Pons (tissue), 1 donor: ENCODE data around the gene FBXO42.
A peak's percentile ranks its signal among the peaks of the same experiment; 100 is the strongest.

Experiments used
- DNase-seq: peaks from one replicate; pipeline ENCODE4 v3.0.0-alpha.2; 2016; ENCODE audit warnings: low spot score

Gene FBXO42

GRCh38 chr1:16351994-16352841 is at the start of gene FBXO42:
Gene FBXO42, minus strand, starts transcription at chr1:16352480. Its CDS starts 37,062 bp downstream, at chr1:16315418.
- peak; percentile 88 for DNase-seq

GRCh38 chr1:16398371-16398953 is 46.2 kb upstream of the FBXO42 start:
- DNase-seq: no peak

- no peak for DNase-seq
Measured at GRCh38 chr1:16397120-16397519, 44.8 kb upstream of the FBXO42 start.

GRCh38 chr1:16396591-16396990 is 44.3 kb upstream of the FBXO42 start:
- no peak for DNase-seq

- DNase-seq: no peak
Measured at GRCh38 chr1:16394977-16395376, 42.7 kb upstream of the FBXO42 start.

- peak; percentile 48 for DNase-seq
Measured at GRCh38 chr1:16393570-16394521, 41.6 kb upstream of the FBXO42 start.

DNA sequence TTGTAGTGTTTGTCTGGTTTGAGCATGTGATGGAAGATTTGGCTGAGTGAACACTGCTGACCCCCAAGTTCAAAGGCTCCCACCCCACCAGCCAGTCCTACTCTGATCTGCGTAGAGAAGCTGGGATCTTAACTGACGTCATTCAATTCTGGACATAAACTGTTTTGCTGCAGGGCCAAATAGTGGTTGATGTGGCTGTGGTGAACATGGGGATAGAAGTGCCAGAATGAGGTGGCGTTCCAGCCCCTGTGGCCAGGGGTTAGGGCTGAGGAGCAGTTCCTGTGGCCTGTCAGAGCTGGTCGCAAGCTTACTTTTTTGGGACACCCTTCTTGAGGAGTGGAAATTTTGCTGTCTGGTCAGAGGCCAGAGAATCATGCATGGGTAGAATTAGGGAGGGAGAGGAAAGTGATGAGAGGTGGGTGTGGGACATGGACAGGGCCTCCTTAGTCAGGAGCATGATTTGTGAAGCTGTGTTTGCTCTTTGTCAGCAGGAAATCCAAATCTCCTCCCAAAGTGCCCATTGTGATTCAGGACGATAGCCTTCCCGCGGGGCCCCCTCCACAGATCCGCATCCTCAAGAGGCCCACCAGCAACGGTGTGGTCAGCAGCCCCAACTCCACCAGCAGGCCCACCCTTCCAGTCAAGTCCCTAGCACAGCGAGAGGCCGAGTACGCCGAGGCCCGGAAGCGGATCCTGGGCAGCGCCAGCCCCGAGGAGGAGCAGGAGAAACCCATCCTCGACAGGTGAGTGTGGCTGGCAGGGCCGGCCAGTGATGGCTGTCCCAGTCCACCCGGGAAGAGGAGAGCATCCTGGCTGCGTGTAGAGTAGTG is 40.7 kb upstream of the FBXO42 start:
- DNase-seq: no peak

GRCh38 chr1:16391411-16391810 is 39.1 kb upstream of the FBXO42 start:
- DNase-seq: no peak

- peak; percentile 32 for DNase-seq
Measured at GRCh38 chr1:16387201-16388188, 35.2 kb upstream of the FBXO42 start.

DNA sequence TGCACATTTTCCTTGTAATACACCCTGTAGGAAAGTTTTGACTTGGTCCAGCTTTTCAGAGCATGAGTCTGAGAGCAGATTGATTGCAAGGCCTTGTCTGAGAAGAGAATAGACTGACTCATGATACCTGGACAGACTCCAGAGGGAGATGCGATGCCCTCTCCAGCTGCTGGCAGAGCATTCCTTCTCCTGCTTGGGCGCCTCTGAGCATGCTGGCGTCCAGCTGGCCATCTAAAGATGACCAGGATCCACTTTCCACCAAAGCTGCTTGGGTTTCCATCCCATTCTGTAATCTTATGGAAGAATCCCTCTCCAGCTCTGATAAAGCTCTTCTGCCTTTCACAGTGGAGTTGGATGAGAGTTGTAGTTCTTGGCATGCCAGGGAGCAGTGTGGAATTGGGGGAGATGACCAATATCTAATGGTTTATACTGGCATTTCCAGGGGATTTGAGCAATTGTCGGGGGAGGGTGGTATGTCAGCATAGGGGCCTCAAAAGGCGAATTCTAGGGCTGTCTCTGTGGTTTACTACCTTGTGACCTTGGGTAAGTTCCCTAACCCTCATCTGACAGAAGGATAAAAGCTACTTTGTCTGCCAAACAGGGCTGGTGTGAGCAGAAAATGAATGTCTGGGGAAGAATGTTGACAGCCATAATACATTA is 34.3 kb upstream of the FBXO42 start:
- DNase-seq: peak; percentile 78

DNA sequence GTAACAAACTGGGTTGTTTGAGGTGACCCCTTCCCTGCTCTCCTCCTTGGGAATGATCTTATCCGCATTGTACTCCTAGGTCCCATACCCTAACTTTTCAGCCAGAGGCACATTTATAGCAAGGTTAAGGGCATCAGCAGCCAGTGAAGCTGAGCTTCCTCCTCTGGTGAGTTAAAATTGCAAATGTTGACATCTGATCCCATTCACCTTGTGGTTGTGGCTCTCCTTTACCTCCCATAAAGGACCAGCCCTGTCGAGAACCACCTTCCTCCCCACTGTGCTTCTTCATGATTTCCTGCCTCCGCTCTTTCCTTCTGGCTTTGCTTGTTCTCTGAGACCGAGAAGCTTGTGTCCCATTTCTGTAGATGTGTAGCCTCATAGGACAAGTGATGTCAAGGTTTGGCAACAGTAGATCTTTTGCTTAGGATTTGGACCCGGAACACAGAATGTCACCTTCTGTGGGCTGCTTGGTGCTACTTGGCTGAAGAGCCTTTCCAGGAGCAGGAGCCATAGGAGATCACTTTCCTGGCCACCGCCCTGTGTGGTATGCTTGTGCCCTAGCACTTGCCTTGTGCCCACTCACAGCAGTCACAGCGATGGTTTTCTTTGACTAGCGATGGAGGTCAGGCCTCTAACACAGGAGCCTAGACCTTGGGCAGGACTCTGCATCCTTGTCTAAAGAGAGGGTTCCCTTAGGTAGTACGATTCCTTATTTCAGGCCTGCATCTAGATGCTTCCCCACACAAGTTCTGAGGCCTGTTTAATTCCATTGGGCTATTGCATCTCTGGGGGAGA is 33.6 kb upstream of the FBXO42 start:
- DNase-seq: no peak

DNA sequence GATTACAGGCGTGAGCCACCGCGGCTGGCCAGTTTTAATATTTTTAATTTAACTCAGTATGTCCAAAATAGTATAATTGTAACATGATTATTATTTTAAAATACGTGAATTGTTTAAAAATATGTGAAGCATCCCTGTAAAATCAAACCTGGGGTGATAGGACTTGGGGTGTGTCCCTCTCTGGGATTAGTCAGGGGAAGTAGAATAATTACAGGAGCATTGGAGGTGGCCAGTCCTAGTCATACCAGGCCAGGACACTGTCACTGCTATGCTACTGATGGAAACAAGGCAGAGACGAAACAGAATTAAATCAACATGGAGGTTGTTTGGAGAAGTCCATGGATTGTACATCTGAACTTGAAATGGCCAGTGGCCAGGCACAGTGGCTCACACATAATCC is 31.6 kb upstream of the FBXO42 start:
- no peak for DNase-seq

DNA sequence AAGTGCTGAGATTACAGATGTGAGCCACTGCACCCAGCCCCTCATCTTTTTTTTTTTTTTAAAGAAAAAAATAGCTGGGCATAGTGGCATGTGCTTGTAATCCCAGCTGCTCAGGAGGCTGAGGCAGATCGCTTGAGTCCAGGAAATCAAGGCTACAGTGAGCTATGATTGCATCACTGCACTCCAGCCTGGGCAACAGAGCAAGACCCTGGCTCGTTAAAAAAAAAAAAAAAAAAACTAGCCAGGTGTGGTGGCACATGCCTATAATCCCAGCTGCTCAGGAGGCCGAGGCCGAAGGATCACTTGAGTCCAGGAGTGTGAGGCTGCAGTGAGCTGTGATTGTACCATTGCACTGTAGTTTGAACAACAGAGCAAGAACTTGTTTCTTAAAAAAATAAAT is 28.6 kb upstream of the FBXO42 start:
- no peak for DNase-seq

GRCh38 chr1:16378443-16378842 is 26.2 kb upstream of the FBXO42 start:
- DNase-seq: no peak

DNA sequence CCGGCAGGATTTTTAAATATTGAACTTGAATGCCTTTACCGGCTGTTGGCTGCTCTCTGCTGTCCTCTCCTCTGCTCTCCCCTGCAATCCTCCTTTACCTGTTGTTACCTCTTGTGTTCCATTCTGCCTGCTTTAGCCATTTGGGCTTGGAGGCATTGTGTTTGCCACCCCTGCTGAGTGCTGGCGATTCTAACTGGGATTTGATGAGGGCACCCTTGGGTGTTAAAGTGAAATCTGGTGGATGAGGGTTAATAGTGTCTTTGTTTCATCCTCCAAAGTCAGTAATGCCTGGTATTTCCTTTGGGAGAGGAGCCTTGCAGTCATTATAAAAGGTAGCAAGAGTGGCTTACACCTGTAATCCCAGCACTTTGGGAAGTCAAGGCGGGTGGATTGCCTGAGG is 24.7 kb upstream of the FBXO42 start:
- DNase-seq: no peak

GRCh38 chr1:16375521-16376340 is 23.5 kb upstream of the FBXO42 start:
- no peak for DNase-seq

DNA sequence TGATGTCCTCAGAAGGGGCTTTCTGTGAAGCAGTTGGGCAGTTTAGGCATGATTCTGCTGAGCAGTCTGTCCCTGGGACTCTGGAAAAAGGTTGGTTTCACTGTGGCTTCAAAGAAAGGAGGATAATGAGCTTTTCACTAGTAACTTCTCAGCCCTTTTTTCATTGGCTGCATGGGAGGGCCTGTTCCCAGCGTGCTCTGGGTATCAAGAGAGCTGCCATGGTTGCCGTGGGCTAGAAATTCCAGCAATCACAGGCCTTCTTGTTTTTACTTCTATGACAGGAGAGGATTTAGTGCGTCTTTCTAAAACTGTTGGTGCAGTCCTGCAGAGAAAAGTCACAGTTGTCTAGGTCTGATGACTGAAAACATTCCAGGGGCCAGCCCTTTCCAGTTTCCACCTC is 22.0 kb upstream of the FBXO42 start:
- DNase-seq: no peak
